Esophagus squamous epithelium (tissue), 5 donors: Measurements from ENCODE around the gene SETD2. TPM values are rescaled to one million over a fixed set of nuclear protein-coding genes. Genes with fewer than 3 reads are reported as not detected.

Experiments
- DNase-seq: peaks from one replicate; lab custom pipeline; 2025; lab: John Stamatoyannopoulos, UW
- H3K27ac ChIP-seq, 4 donors: fragments of 200-600 bp; sonication (generic); one replicate each; pipeline ENCODE4 v1.5.1; 2016 to 2019; ENCODE audit warnings: mild to moderate bottlenecking in 1 of 4
- H3K27me3 ChIP-seq, 4 donors: fragments of 200-600 bp; sonication (generic); 1 replicate in 3 of 4; 2 replicates in 1 of 4; pipeline versions ENCODE4 v1.5.1 to v1.6.0; 2017 to 2021; ENCODE audit warnings: antibody characterized with exemption in 1 of 4
- H3K36me3 ChIP-seq, 3 donors: fragments of 200-600 bp; sonication (generic); one replicate each; pipeline ENCODE4 v1.5.1; 2016 to 2019
- H3K4me1 ChIP-seq, 3 donors: fragments of 200-600 bp; sonication (generic); one replicate each; pipeline ENCODE4 v1.5.1; 2017 to 2019
- H3K4me3 ChIP-seq, 4 donors: fragments of 200-600 bp; sonication (generic); 1 replicate in 3 of 4; 2 replicates in 1 of 4; pipeline ENCODE4 v1.5.1; 2016 to 2019; ENCODE audit warnings: mild to moderate bottlenecking in 2 of 4, moderate library complexity in 1 of 4
- H3K9me3 ChIP-seq, 3 donors: fragments of 200-600 bp; sonication (generic); one replicate each; pipeline ENCODE4 v1.5.1; 2016 to 2019
- POLR2A ChIP-seq, 4 donors: fragments of 450-650 bp; IDR thresholded peaks; one replicate each; pipeline ENCODE4 v1.6.1; 2017; ENCODE audit warnings: antibody characterized with exemption in 4 of 4, mild to moderate bottlenecking in 4 of 4, moderate library complexity in 3 of 4
- WGBS, 2 donors: methylation state at CpG; one replicate each; pipeline ENCODE4 v1.1.5; 2018; 5-methylcytosine and 5-hydroxymethylcytosine counted together
- intact Hi-C: fragments of 100-400 bp; cut with DNase I; formaldehyde crosslinking; loops from one replicate; pipeline ENCODE4 v1.15.0; 2022
- total RNA-seq, 4 donors: library from RNA; depleted of rRNA; stranded (reverse); fragments of >200 nt; gene quantifications; one replicate each; pipeline ENCODE4 v1.1.0, GENCODE V29; 2016
- TF ChIP-seq, protein P1 (sequence below), 6 experiments: fragments of 450-650 bp in 4 of 6; fragments of 200-600 bp in 2 of 6; sonication (generic) in 2 of 6; IDR thresholded peaks; one replicate each; pipeline ENCODE4 v1.5.1; 2016 to 2019; ENCODE audit warnings: antibody characterized with exemption in 6 of 6, mild to moderate bottlenecking in 4 of 6, moderate library complexity in 4 of 6
- donor health status: DM: yes; HTN: yes; CAD: no.

The SETD2 gene
- total RNA-seq, 4 donors from 2014 or later = 24.3 to 59.5 (median 30.1) TPM

- no peak overlapping the region for H3K27ac ChIP-seq
- intact Hi-C loops = no loop called here
- H3K27me3 ChIP-seq = no peaks in the 10 kb centered on the region
- no peaks in the 10 kb centered on the region for H3K4me1 ChIP-seq
- no peaks in the 10 kb centered on the region for H3K9me3 ChIP-seq
- 91% methylated on average over 2 of the region's 2 CpGs for WGBS, 2 donors
- H3K36me3 ChIP-seq = peaks cover 0 to 91% (median 16%) of the 10 kb centered on the region in 3 donors
- no peak for TF ChIP-seq POLR2A (IDR thresholded peaks at IDR 0.05)
- TF ChIP-seq, protein P1, sequence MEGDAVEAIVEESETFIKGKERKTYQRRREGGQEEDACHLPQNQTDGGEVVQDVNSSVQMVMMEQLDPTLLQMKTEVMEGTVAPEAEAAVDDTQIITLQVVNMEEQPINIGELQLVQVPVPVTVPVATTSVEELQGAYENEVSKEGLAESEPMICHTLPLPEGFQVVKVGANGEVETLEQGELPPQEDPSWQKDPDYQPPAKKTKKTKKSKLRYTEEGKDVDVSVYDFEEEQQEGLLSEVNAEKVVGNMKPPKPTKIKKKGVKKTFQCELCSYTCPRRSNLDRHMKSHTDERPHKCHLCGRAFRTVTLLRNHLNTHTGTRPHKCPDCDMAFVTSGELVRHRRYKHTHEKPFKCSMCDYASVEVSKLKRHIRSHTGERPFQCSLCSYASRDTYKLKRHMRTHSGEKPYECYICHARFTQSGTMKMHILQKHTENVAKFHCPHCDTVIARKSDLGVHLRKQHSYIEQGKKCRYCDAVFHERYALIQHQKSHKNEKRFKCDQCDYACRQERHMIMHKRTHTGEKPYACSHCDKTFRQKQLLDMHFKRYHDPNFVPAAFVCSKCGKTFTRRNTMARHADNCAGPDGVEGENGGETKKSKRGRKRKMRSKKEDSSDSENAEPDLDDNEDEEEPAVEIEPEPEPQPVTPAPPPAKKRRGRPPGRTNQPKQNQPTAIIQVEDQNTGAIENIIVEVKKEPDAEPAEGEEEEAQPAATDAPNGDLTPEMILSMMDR (IDR thresholded peaks at IDR 0.05) = no peak
- DNase-seq = no peak
- H3K4me3 ChIP-seq = no peak overlapping the region
Measured at GRCh38 chr3:47112997-47113396, 50.9 kb downstream of the SETD2 start.

- intact Hi-C loops = no loop called here
- DNase-seq = no peak
- Histone ChIP-seq H3K4me3 (no peak overlapping the region), H3K27ac (no peak overlapping the region), H3K27me3 (no peaks in the 10 kb centered on the region), H3K4me1 (no peaks in the 10 kb centered on the region), H3K36me3 (peaks cover 0 to 81% (median 14%) of the 10 kb centered on the region in 3 donors), H3K9me3 (no peaks in the 10 kb centered on the region)
- TF ChIP-seq POLR2A (IDR thresholded peaks at IDR 0.05) = no peak
- TF ChIP-seq, protein P1 (IDR thresholded peaks at IDR 0.05) = no peak
- 87 to 95% methylated on average over 9 of the region's 9 CpGs for WGBS, 2 donors
Measured at GRCh38 chr3:47109393-47109792, 54.5 kb downstream of the SETD2 start.

GRCh38 chr3:47108546-47108945 lies 55.4 kb downstream of the SETD2 start:
- peaks cover 0 to 81% (median 13%) of the 10 kb centered on the region in 3 donors for H3K36me3 ChIP-seq
- no peak overlapping the region for H3K4me3 ChIP-seq
- TF ChIP-seq, protein P1 (IDR thresholded peaks at IDR 0.05) = no peak
- TF ChIP-seq POLR2A (IDR thresholded peaks at IDR 0.05) = no peak
- no peaks in the 10 kb centered on the region for H3K27me3 ChIP-seq
- intact Hi-C loops = no loop called here
- no peak for DNase-seq
- H3K4me1 ChIP-seq = no peaks in the 10 kb centered on the region
- WGBS, 2 donors = 88 to 94% methylated on average over 1 of the region's 1 CpG
- no peaks in the 10 kb centered on the region for H3K9me3 ChIP-seq
- H3K27ac ChIP-seq = no peak overlapping the region

DNA sequence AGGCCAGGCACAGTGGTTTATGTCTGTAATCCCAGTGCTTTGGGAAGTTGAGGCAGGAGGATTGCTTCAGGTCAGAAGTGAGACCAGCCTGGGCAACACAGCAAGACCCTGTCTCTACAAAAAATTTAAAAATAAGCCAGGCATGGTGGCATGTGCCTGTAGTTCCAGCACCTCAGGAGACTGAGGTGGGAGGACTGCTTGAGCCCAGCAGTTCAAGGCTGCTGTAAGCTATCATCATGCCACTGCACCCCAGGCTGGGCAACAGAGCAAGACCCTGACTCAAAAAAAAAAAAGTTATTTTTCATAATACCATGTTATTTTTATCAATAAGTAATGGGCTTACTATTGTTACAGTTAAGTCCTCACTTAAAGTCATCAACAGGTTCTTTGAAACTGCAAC lies 59.7 kb downstream of the SETD2 start:
- intact Hi-C loops = no loop called here
- Histone ChIP-seq H3K4me3 (no peak overlapping the region), H3K27me3 (no peaks in the 10 kb centered on the region), H3K4me1 (no peaks in the 10 kb centered on the region), H3K9me3 (no peaks in the 10 kb centered on the region), H3K36me3 (peaks cover 4 to 81% (median 6%) of the 10 kb centered on the region in 3 donors), H3K27ac (no peak overlapping the region)
- no peak for TF ChIP-seq POLR2A (IDR thresholded peaks at IDR 0.05)
- TF ChIP-seq, protein P1 (IDR thresholded peaks at IDR 0.05) = no peak
- no peak for DNase-seq

GRCh38 chr3:47103619-47104018 lies 60.3 kb downstream of the SETD2 start:
- no peaks in the 10 kb centered on the region for H3K4me1 ChIP-seq
- intact Hi-C loops = no loop called here
- no peak for DNase-seq
- H3K27me3 ChIP-seq = no peaks in the 10 kb centered on the region
- no peaks in the 10 kb centered on the region for H3K9me3 ChIP-seq
- no peak overlapping the region for H3K4me3 ChIP-seq
- WGBS, 2 donors = 62 to 74% methylated on average over 2 of the region's 2 CpGs
- no peak overlapping the region for H3K27ac ChIP-seq
- peaks cover 4 to 82% (median 6%) of the 10 kb centered on the region in 3 donors for H3K36me3 ChIP-seq
- no peak for TF ChIP-seq POLR2A (IDR thresholded peaks at IDR 0.05)
- TF ChIP-seq, protein P1 (IDR thresholded peaks at IDR 0.05) = no peak
